A673 (cell line): ENCODE results near the gene B3GALT6. TPM values are rescaled to one million over a fixed set of nuclear protein-coding genes. Genes with fewer than 3 reads are reported as not detected.

Experiments used
- Bru-seq: library from RNA; stranded (reverse); fragments of 400-500 nt; gene quantifications from one replicate; lab custom pipeline; 2021; lab: Mats Ljungman, UMichigan
- BruChase-seq, 2 experiments: library from RNA; stranded (reverse); fragments of 400-500 nt; gene quantifications; one replicate each; lab custom pipeline; 2021; lab: Mats Ljungman, UMichigan
- BruUV-seq: library from RNA; stranded (reverse); fragments of 400-500 nt; replicated peaks from 2 replicates; lab custom pipeline; 2021; lab: Mats Ljungman, UMichigan
- CTCF ChIA-PET: fragments of 300-600 bp; sonication (Branson Sonifier 250); formaldehyde crosslinking; loops from one replicate; lab custom pipeline; 2022; ENCODE audit warnings: antibody characterized with exemption; lab: Charles Lee
- POLR2A ChIA-PET: fragments of 300-600 bp; sonication (Branson Sonifier 250); formaldehyde crosslinking; loops from one replicate; lab custom pipeline; 2022; ENCODE audit warnings: antibody characterized with exemption; ENCODE audit not compliant: low non-redundant PET; lab: Charles Lee
- DNase-seq: peaks from one replicate; pipeline ENCODE4 v3.0.0-alpha.2; 2015; ENCODE audit warnings: low spot score
- H3K27ac ChIP-seq: fragments of 200-600 bp; sonication (generic); 2 replicates; pipeline ENCODE4 v1.5.1; 2016; ENCODE audit warnings: mixed run types, low read depth, mild to moderate bottlenecking, mixed read lengths, antibody characterized with exemption, low read length; ENCODE audit not compliant: poor library complexity, severe bottlenecking
- H3K27me3 ChIP-seq: fragments of 200-600 bp; sonication (generic); replicated peaks from 2 replicates; pipeline ENCODE4 v1.6.1; 2017; ENCODE audit warnings: mixed run types, low read depth, mild to moderate bottlenecking, mixed read lengths, antibody characterized with exemption, low read length; ENCODE audit not compliant: insufficient read depth, poor library complexity
- H3K36me3 ChIP-seq: fragments of 200-600 bp; sonication (generic); 2 replicates; pipeline ENCODE4 v1.6.1; 2016; ENCODE audit warnings: mixed run types, mild to moderate bottlenecking, mixed read lengths, antibody characterized with exemption, low read length; ENCODE audit not compliant: insufficient read depth, poor library complexity, severe bottlenecking
- H3K4me1 ChIP-seq: fragments of 200-600 bp; sonication (generic); 2 replicates; pipeline ENCODE4 v1.6.1; 2017; ENCODE audit warnings: mixed run types, mild to moderate bottlenecking, mixed read lengths, antibody characterized with exemption, low read length; ENCODE audit not compliant: insufficient read depth, poor library complexity, severe bottlenecking
- H3K4me3 ChIP-seq: fragments of 200-600 bp; sonication (generic); 2 replicates; pipeline ENCODE4 v1.5.1; 2016; ENCODE audit warnings: low read depth, mixed run types, mild to moderate bottlenecking, mixed read lengths, low read length; ENCODE audit not compliant: poor library complexity, severe bottlenecking
- H3K9me3 ChIP-seq: fragments of 200-600 bp; sonication (generic); 2 replicates; pipeline ENCODE4 v1.6.1; 2016; ENCODE audit warnings: mixed run types, low read depth, mild to moderate bottlenecking, mixed read lengths, antibody characterized with exemption, low read length; ENCODE audit not compliant: poor library complexity, severe bottlenecking
- EZH2 ChIP-seq: fragments of 200-600 bp; sonication (generic); IDR thresholded peaks from 2 replicates; pipeline ENCODE4 v1.6.1; 2017; ENCODE audit warnings: borderline replicate concordance, low read depth, mild to moderate bottlenecking, mixed read lengths, antibody characterized with exemption, low read length; ENCODE audit not compliant: poor library complexity, severe bottlenecking
- intact Hi-C: fragments of 100-400 bp; cut with micrococcal nuclease; formaldehyde crosslinking; loops from one replicate; pipeline ENCODE4 v1.10.0; 2022; ENCODE audit not compliant: unreplicated experiment
- long read RNA-seq: library from polyadenylated mRNA; stranded (forward); transcript quantifications from one replicate; pipeline ENCODE4 v2.0.0, GENCODE V29; 2022
- total RNA-seq: library from RNA; stranded (reverse); gene quantifications from 2 replicates; pipeline ENCODE4 v1.2.3, GENCODE V29; 2021
- TF ChIP-seq, protein P1 (sequence below): fragments of 300-800, 200-600 bp; sonication (generic); conservative IDR thresholded peaks from 2 replicates; pipeline ENCODE4 v1.5.1; 2017; ENCODE audit warnings: low read depth, mild to moderate bottlenecking, antibody characterized with exemption, low read length, moderate library complexity, mixed read lengths

B3GALT6 gene
- total RNA-seq (41.3 and 41.8 TPM in 2 replicates), Bru-seq, nascent RNA (percentile 83 among the genes with signal in this experiment), BruChase-seq, experiment 1, labeled RNA remaining after a 2-hour chase (percentile 90 among the genes with signal in this experiment), BruChase-seq, experiment 2, labeled RNA remaining after a 6-hour chase (percentile 90 among the genes with signal in this experiment)
- long read RNA-seq, transcript B3GALT6-202 (1 exons, 2,816 nt), result minor isoform, 77 of 191 reads
- long read RNA-seq, transcript B3GALT6-201 (1 exons, 2,783 nt), result major isoform, 113 of 191 reads
- long read RNA-seq, partial matches to known transcripts, result 0 of 191 reads
- long read RNA-seq, other reads (novel, unspliced or antisense), result 1 of 191 reads

DNA sequence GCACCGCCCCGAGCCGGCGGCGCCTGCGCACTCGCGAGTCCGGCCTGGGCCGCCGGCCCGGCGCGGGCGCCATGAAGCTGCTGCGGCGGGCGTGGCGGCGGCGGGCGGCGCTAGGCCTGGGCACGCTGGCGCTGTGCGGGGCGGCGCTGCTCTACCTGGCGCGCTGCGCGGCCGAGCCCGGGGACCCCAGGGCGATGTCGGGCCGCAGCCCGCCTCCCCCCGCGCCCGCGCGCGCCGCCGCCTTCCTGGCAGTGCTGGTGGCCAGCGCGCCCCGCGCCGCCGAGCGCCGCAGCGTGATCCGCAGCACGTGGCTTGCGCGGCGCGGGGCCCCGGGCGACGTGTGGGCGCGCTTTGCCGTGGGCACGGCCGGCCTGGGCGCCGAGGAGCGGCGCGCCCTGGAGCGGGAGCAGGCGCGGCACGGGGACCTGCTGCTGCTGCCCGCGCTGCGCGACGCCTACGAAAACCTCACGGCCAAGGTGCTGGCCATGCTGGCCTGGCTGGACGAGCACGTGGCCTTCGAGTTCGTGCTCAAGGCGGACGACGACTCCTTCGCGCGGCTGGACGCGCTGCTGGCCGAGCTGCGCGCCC, at the start of gene B3GALT6:
Gene B3GALT6, plus strand, starts transcription at position 30 of the 588 bp plus-strand sequence. Its CDS starts 42 bp downstream, at position 72.
- Histone ChIP-seq H3K27ac (peak within 1 kb of the TSS; percentile 97), H3K4me1 (peaks cover 24% of the 10 kb centered on the region), H3K36me3 (peaks cover 29% of the 10 kb centered on the region), H3K4me3 (peak within 1 kb of the TSS; percentile 97), H3K9me3 (no peaks in the 10 kb centered on the region), H3K27me3 (no peaks in the 10 kb centered on the region)
- no TSS peak for BruUV-seq
- CTCF ChIA-PET, result no interaction called here
- intact Hi-C loops, result loop anchor here (5.0 kb wide), 1 partner anchor 110 kb away; no protein-coding TSS in a partner anchor
- no peak for DNase-seq
- TF ChIP-seq EZH2, result no peak
- TF ChIP-seq, protein P1, sequence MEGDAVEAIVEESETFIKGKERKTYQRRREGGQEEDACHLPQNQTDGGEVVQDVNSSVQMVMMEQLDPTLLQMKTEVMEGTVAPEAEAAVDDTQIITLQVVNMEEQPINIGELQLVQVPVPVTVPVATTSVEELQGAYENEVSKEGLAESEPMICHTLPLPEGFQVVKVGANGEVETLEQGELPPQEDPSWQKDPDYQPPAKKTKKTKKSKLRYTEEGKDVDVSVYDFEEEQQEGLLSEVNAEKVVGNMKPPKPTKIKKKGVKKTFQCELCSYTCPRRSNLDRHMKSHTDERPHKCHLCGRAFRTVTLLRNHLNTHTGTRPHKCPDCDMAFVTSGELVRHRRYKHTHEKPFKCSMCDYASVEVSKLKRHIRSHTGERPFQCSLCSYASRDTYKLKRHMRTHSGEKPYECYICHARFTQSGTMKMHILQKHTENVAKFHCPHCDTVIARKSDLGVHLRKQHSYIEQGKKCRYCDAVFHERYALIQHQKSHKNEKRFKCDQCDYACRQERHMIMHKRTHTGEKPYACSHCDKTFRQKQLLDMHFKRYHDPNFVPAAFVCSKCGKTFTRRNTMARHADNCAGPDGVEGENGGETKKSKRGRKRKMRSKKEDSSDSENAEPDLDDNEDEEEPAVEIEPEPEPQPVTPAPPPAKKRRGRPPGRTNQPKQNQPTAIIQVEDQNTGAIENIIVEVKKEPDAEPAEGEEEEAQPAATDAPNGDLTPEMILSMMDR, result no peak
- POLR2A ChIA-PET, result no interaction called here

DNA sequence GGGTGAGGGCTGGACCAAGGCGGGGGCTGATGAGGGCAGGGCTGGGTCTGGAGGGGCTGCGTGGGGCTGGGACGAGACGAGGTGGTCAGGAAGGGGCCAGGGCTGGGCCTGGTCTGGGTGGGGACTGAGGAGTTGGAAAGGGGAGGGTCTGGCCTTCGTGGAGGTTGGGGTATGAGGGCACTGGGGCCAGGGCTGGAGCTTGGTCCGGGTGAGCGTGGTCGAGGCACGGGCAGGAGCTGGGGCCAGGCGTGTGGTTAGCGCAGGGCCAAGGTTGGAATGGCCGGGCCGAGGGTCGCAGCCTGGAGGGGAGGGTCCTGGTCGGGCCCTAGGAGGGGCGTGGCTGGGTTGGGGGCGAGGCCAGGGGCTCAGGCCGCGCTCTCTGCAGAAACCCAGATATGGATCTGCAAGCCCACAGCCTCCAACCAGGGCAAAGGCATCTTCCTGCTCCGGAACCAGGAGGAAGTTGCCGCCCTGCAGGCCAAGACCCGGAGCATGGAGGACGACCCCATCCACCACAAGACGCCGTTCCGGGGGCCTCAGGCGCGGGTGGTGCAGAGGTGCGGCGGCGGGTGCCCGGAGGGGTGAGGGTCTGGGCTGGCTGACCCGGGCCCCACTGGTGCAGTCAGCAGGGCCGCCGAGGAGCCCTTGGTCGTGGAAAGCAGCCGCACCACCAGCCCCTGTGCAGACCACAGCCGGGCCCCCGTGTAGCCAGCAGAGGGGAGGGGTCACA, 49.4 kb upstream of the B3GALT6 start:
- no peak for DNase-seq
- no peak overlapping the region for H3K27ac ChIP-seq
- H3K9me3 ChIP-seq, result no peaks in the 10 kb centered on the region
- BruUV-seq, result no TSS peak
- H3K4me1 ChIP-seq, result no peaks in the 10 kb centered on the region
- H3K36me3 ChIP-seq, result no peaks in the 10 kb centered on the region
- no peaks in the 10 kb centered on the region for H3K27me3 ChIP-seq
- POLR2A ChIA-PET, result no interaction called here
- no peak overlapping the region for H3K4me3 ChIP-seq
- TF ChIP-seq, protein P1, result no peak
- TF ChIP-seq EZH2, result no peak
- CTCF ChIA-PET, result no interaction called here
- intact Hi-C loops, result no loop called here

DNA sequence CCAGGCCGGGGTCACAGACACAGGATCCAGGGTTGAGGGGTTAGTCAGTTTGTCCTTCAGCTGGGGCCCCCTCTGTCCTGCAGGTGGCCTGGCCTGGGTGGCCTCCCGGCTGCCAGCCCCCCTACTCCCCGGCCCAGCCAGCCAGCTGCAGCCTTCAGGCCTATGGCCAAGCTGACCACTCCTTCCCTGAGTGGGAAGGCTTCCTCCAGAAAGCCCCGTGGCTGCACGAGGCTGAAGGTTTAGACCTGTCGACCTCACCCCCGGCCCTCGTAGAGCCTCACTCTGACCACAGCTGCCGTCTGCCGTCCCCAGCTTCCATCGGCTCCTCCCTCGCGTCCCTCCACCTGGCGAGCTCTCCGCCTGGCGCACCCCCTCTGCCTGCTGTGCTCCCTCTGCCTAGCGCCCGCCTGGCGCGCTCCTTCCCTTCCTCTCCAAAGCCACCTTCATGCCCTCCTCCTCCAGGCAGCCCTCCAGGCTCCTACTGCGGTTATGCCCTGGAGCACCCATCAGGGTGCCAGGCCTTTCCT, 48.8 kb upstream of the B3GALT6 start:
- Histone ChIP-seq H3K36me3 (no peaks in the 10 kb centered on the region), H3K27me3 (no peaks in the 10 kb centered on the region), H3K4me1 (no peaks in the 10 kb centered on the region), H3K4me3 (no peak overlapping the region), H3K9me3 (no peaks in the 10 kb centered on the region), H3K27ac (no peak overlapping the region)
- TF ChIP-seq EZH2, result no peak
- TF ChIP-seq, protein P1, result no peak
- no peak for DNase-seq
- intact Hi-C loops, result no loop called here
- CTCF ChIA-PET, result no interaction called here
- POLR2A ChIA-PET, result no interaction called here
- BruUV-seq, result no TSS peak
